Prostate gland (tissue), 2 donors: ENCODE results near the gene RPL27A. TPM values are rescaled to one million over a fixed set of nuclear protein-coding genes. Genes with fewer than 3 reads are reported as not detected.

Source experiments
- DNase-seq: peaks from one replicate; pipeline ENCODE4 v3.0.0-alpha.2; 2019; ENCODE audit warnings: low spot score
- H3K27ac ChIP-seq, 2 donors: fragments of 200-600 bp; sonication (generic); 2 replicates each; pipeline ENCODE4 v1.5.1; 2017 to 2019
- H3K27me3 ChIP-seq: fragments of 200-600 bp; sonication (generic); replicated peaks from 2 replicates; pipeline ENCODE4 v1.5.1; 2019; ENCODE audit not compliant: insufficient read depth
- H3K36me3 ChIP-seq, 2 donors: fragments of 200-600 bp; sonication (generic); 1 replicate in 1 of 2; 2 replicates in 1 of 2; pipeline versions ENCODE4 v1.5.1 to v1.8.1; 2017 to 2019
- H3K4me1 ChIP-seq: fragments of 200-600 bp; sonication (generic); replicated peaks from 2 replicates; pipeline ENCODE4 v1.5.1; 2019
- H3K4me3 ChIP-seq, 2 donors: fragments of 200-600 bp; sonication (generic); 2 replicates each; pipeline ENCODE4 v1.5.1; 2017 to 2019
- H3K9me3 ChIP-seq: fragments of 200-600 bp; sonication (generic); 2 replicates; pipeline ENCODE4 v1.5.1; 2017
- CTCF ChIP-seq, 4 experiments: fragments of 200-600 bp in 2 of 4; fragments of 450-650 bp in 2 of 4; sonication (generic) in 2 of 4; IDR thresholded peaks; 1 replicate in 3 of 4; 2 replicates in 1 of 4; pipeline ENCODE4 v1.5.1; 2016 to 2019; ENCODE audit warnings: antibody characterized with exemption in 4 of 4, mild to moderate bottlenecking in 2 of 4, moderate library complexity in 2 of 4
- POLR2A ChIP-seq: fragments of 450-650 bp; IDR thresholded peaks from one replicate; pipeline ENCODE4 v1.6.1; 2016; ENCODE audit warnings: antibody characterized with exemption, mild to moderate bottlenecking
- POLR2AphosphoS5 ChIP-seq: sonication (generic); formaldehyde crosslinking; IDR thresholded peaks from one replicate; pipeline ENCODE4 v1.6.1; 2017; ENCODE audit warnings: antibody characterized with exemption
- WGBS: methylation state at CpG from one replicate; pipeline ENCODE4 v1.1.5; 2018; 5-methylcytosine and 5-hydroxymethylcytosine counted together
- intact Hi-C: fragments of 100-400 bp; cut with DNase I; formaldehyde crosslinking; loops from one replicate; pipeline ENCODE4 v1.14.2; 2022
- total RNA-seq, 2 donors: library from RNA; depleted of rRNA; stranded (reverse); fragments of >200 nt; gene quantifications; one replicate each; pipeline ENCODE4 v1.1.0, GENCODE V29; 2016

RPL27A gene
- total RNA-seq, 2 donors from 2014 or later: 693 to 1,360 TPM

- H3K27ac ChIP-seq: no peak overlapping the region
- DNase-seq: no peak
- intact Hi-C loops: no loop called here
Measured at GRCh38 chr11:8713760-8714454, 31.3 kb downstream of the RPL27A start.

GRCh38 chr11:8714622-8715225 lies 32.1 kb downstream of the RPL27A start:
- H3K4me3 ChIP-seq: no peak overlapping the region
- peaks cover 18% of the 10 kb centered on the region for H3K4me1 ChIP-seq
- intact Hi-C loops: loop anchor here (5.0 kb wide), 1 partner anchor 43 kb away; no protein-coding TSS in a partner anchor
- 76% methylated on average over 4 of the region's 4 CpGs for WGBS
- no peaks in the 10 kb centered on the region for H3K9me3 ChIP-seq
- H3K27me3 ChIP-seq: no peaks in the 10 kb centered on the region
- peak overlapping the region in 1 of 2 donors; percentile 33 for H3K27ac ChIP-seq
- H3K36me3 ChIP-seq: no peaks in the 10 kb centered on the region
- TF ChIP-seq POLR2A: no peak
- TF ChIP-seq CTCF (IDR thresholded peaks at IDR 0.05): no peak
- no peak for TF ChIP-seq POLR2AphosphoS5
- DNase-seq: no peak

More at GRCh38 chr11:8713760-8714454, 31.3 kb downstream of the RPL27A start:
- 81% methylated on average over 7 of the region's 8 CpGs for WGBS
- Histone ChIP-seq H3K27me3 (no peaks in the 10 kb centered on the region), H3K36me3 (no peaks in the 10 kb centered on the region), H3K4me3 (no peak overlapping the region), H3K9me3 (no peaks in the 10 kb centered on the region), H3K4me1 (peaks cover 16% of the 10 kb centered on the region)
- TF ChIP-seq CTCF (IDR thresholded peaks at IDR 0.05) (no peak), POLR2A (no peak), POLR2AphosphoS5 (no peak)

- no peak overlapping the region for H3K4me3 ChIP-seq
- intact Hi-C loops: loop anchor here (5.0 kb wide), 1 partner anchor 42 kb away; no protein-coding TSS in a partner anchor
- no peak for TF ChIP-seq CTCF (IDR thresholded peaks at IDR 0.05)
- no peak for TF ChIP-seq POLR2AphosphoS5
- TF ChIP-seq POLR2A: no peak
- no peaks in the 10 kb centered on the region for H3K9me3 ChIP-seq
- peak overlapping the region; percentile 28 to 80 for H3K27ac ChIP-seq
- 73% methylated on average over 15 of the region's 15 CpGs for WGBS
- no peaks in the 10 kb centered on the region for H3K27me3 ChIP-seq
- H3K36me3 ChIP-seq: no peaks in the 10 kb centered on the region
- no peak for DNase-seq
- peaks cover 26% of the 10 kb centered on the region for H3K4me1 ChIP-seq
Measured at GRCh38 chr11:8715501-8715900, 32.9 kb downstream of the RPL27A start.

GRCh38 chr11:8717544-8717875 lies 34.9 kb downstream of the RPL27A start:
- Histone ChIP-seq H3K9me3 (no peaks in the 10 kb centered on the region), H3K4me3 (no peak overlapping the region), H3K36me3 (no peaks in the 10 kb centered on the region), H3K4me1 (peaks cover 44% of the 10 kb centered on the region), H3K27me3 (no peaks in the 10 kb centered on the region), H3K27ac (peak overlapping the region; percentile 80 to 81)
- no peak for TF ChIP-seq POLR2AphosphoS5
- no peak for TF ChIP-seq CTCF (IDR thresholded peaks at IDR 0.05)
- TF ChIP-seq POLR2A: no peak
- intact Hi-C loops: loop anchor here (5.0 kb wide), 1 partner anchor 40 kb away; no protein-coding TSS in a partner anchor
- DNase-seq: no peak
- 43% methylated on average over 9 of the region's 9 CpGs for WGBS
